SK-N-MC (cell line): ENCODE results near the gene BUD13.

Experiments
- EZH2 ChIP-seq: fragments of 200-600 bp; sonication (generic); IDR thresholded peaks from one replicate; pipeline ENCODE4 v1.6.1; 2017; ENCODE audit warnings: antibody characterized with exemption
- FOXP2 ChIP-seq: optimal IDR thresholded peaks from 2 replicates; pipeline ENCODE3; 2011; ENCODE audit warnings: mild to moderate bottlenecking, moderate library complexity; ENCODE audit not compliant: insufficient read depth; ENCODE audit errors: extremely low read length, control extremely low read depth
- POLR2AphosphoS5 ChIP-seq: IDR thresholded peaks from 2 replicates; pipeline ENCODE4 v1.6.1; 2012; ENCODE audit warnings: mild to moderate bottlenecking, low read depth, low read length, borderline replicate concordance

GRCh38 chr11:116792144-116792868 lies 19.5 kb upstream of the BUD13 start:
- TF ChIP-seq EZH2 (no peak), POLR2AphosphoS5 (no peak), FOXP2 (no peak)
